DMS79 (cell line): ENCODE measurements around the gene HES6.
A peak's percentile ranks its signal among the peaks of the same experiment; 100 is the strongest.

ENCODE experiments used
- DNase-seq: peaks from one replicate; lab custom pipeline; 2025; lab: John Stamatoyannopoulos, UW

HES6 gene, protein sequence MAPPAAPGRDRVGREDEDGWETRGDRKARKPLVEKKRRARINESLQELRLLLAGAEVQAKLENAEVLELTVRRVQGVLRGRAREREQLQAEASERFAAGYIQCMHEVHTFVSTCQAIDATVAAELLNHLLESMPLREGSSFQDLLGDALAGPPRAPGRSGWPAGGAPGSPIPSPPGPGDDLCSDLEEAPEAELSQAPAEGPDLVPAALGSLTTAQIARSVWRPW

DNA sequence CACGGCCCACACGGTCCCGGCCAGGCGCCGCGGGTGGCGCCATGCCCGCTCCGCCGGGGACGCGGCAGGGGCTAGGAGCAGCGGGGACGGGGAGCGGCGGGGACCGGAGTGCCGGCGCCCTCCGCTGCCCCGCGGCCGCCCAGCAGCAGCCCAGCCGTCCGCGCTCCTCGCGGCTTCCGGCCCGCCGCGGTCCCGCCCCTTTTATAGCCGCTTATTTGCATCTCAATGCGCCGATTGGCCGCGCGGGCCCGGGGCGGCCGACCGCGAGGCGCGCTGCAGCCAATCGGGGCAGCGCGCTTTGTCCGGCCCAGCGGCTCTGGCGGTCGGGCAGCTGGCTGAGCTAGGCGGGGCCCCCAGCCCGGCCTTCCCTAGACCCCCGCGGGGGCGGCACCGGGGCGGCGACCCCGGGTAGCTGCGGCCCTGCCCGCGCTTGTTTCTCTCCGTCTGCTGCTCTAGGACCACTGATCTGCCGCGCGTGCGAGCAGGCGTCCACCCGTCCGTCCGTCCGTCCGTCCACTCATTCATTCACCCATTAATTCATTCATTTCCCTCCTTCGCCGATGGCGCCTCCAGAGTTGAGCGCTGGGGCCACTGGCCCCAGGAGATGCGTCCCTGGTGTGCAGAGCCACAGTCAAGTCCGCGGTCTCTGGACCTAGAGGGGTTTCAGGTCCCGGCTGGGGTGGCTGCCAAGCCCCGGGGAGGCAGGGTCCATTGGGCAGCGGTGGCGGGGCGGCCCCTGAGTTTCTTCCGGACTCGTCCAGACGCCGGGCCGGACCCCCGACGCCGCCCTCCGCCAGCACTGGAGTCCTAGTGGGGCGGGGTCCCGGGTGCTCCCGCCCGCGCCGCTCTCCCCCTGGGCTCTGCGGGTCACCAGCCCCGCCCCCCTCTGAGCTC lies at the start of gene HES6:
Gene HES6, minus strand, starts transcription at position 176 of the 894 bp plus-strand sequence. Its CDS starts 133 bp downstream, at position 43.
- DNase-seq = peak; percentile 79

DNA sequence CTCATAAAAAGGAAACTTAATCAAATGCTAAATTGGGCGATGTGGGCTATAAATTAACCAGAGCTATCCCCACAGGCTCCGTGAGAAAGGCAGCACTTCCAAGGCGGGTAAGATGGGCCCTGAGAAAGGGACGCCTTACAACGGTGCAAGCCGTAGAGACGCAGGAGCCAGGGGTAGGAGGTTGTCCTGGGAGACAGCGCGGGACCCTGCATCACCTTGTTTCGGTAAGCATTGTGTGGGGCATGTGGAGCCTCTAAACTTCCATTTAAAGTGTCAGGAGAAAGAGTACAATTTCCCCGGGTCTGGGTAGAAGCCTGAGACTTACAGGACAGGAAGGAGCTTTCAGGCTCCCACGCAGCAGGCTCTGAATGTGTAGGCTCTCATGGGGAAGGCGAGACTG lies 49.7 kb upstream of the HES6 start:
- no peak for DNase-seq

DNA sequence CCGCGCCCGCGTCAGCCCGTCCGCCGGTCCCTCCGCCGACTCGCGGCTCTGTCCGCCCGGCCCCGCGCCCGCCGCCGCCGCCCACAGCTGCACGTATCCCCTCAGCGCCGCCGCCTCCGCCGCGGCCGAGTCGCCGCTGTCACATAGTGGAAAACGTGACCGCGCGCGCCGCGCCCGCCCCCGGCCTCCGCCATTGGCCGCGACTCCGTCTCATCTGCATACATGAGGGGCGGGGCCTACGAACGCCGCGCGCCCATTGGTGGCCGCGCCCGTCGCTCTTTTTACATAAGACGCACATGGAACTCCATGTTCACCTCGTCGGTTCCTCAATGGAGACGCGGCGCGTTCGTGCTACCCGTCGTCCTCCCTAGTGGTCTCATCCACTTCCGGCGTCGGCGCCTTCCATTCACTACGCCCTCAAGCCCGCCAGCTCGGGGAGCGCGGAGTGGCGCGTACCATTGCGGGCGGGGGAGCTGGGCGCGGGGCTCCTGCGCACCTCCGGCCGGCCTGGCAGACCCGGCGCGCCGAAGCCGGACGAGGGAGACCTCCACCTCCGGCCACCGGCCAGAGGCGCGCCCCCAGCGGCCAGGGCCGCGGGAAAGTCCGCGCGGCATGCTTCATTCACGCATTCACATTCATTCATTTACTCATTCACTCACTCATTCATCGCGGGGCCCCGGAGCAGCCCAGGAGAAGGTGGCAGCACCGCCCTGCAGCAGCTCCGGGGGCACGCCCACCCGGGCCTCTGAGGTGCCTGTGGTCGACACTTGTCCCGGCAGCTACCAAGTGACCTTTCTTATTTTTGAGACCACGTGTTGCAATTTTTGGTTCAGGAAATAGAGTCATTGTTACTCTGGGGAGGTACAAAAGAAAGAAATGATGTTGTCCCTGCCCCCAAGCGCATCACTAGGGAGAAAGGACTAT lies 49.1 kb upstream of the HES6 start:
- DNase-seq = peak; percentile 95

DNA sequence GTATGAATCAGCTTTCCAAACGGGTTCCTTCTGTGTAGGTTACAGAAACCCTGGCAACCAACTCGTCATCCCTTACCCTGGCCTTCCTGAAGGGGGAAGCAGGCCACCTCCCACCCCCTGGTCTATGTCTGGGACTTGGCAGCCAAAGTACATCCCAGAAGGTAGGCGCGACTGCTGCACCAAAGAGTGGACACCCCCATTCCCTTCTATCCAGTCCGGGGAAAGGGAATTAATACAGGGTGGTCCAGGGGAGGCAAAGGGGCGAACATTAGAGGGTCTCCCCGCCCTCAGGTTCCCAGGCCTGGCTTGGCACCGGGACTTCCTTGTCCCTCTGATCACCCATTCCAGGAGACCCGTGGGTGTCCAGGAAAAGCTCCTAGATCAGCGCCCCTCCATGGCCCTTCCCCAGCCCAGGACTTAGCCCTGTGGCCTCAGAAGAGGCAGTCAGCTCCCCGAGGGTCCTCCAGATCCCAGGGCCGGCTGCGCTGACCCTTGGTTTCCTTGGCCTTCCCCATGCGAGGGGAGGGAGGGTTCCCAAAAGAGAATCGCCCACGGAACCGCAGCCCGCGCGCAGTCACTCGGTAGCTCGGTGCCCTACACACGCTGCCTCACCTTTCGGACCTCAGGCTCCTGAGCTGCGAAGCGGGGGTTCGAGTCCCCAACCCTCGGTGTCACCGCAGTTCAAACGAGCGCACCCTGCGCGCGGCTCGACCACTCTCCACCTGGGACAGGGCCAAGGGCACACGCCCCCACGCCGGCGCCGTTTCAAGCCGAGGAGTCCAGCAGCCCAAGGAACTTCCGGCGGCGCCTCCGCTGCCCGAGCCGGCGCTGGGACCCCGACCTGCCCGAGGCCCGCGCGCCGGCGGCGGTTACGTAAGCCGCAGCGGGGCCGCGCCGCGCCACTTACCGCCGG lies 48.2 kb upstream of the HES6 start, which contains the start of gene PER2:
Gene PER2, minus strand, starts transcription at position 874 of the 913 bp plus-strand sequence. CDS start 10,674 bp downstream, outside the sequence.
- DNase-seq = no peak

DNA sequence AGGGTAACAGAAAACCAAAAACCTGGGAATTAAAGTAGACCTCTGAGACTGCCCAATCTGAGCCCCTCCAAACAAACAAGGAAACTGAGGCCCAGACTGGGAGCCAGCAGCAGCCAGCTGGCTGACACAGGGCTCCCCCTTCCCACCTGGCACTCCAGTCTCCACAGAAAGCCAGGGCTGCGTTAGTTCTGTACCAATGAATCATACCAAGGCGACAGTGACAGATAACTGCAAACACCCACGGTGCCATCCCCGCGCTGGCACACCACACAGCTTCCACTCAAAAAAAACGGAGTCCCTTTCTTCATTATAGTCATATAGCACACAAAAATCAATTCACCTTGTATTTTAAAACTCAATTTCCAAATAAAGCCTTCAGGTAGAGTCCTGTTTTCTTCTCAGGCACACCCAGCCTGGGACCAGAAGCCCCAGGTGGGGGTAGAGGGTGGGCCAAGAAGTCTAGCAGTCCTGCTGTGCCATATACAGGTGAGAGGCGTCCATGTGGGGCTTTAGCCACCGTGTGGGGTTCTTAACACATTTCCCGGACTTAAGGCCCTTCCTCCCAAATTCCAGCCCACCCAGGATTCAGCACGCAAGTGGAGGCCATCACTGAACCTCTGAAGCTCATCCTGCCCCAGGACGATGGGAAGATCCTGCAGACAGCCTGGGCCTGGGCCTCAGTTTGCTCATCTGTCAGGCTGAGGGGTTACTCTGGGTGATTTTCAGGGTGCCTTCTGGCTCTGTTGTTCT lies 47.3 kb upstream of the HES6 start:
- DNase-seq = no peak

DNA sequence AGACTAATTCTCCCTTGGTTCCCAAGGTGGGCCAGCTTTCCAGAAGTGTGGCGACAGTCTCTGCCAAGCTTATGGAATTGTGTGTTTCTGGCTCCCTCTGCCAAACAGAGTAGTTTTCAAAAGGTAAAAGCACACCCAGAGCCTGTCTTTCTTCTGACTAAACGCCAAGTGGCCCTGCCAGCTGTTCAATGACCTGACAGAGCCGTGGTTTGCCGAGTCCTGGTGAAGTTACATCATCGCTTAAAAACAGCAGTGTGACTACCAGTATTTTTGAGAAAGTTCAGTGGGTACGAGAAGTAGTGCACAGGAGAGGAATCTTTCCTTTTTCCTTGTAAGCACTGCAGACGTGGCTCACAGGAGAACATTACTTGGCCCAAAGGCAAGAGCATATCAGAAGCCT lies 46.7 kb upstream of the HES6 start:
- DNase-seq = no peak

DNA sequence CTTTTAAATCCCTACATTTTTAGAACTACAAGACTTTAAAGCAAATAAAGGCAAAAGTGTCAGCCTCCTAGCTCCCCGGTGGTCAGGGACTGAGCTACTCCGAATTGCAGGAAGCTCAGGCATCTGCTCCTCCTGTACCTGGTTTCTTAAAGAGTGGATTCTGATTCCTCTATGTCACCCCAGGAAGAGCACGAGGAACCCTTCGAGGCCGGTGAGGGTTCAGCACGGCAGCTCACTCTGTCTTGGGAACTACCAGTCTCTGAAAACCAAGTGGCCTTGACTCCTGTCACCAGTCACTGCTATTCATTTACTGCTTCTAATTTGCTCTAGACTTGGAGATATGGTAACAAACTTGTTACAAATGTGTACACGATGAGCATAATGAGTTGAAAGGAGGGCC lies 46.3 kb upstream of the HES6 start:
- no peak for DNase-seq

DNA sequence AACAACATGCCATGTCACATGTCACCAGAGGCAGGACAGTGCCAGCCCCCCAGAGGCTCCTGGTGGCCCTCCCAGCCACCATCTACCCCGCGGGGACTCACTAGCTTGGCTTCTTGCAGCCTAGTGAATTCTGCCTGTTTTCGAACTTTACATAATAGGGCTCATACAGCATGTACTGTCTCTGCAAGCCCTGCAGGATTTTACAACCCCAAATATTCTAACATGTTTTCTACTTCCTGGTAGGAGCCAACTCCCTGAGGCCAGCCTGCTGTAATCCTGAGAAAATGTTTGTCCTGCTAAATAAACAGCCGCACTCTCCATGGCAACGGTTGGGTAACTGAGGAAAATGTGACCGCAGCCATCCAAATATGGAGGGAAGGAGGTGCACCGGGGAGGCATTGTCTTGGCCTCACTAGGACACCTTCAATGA lies 45.8 kb upstream of the HES6 start:
- no peak for DNase-seq

DNA sequence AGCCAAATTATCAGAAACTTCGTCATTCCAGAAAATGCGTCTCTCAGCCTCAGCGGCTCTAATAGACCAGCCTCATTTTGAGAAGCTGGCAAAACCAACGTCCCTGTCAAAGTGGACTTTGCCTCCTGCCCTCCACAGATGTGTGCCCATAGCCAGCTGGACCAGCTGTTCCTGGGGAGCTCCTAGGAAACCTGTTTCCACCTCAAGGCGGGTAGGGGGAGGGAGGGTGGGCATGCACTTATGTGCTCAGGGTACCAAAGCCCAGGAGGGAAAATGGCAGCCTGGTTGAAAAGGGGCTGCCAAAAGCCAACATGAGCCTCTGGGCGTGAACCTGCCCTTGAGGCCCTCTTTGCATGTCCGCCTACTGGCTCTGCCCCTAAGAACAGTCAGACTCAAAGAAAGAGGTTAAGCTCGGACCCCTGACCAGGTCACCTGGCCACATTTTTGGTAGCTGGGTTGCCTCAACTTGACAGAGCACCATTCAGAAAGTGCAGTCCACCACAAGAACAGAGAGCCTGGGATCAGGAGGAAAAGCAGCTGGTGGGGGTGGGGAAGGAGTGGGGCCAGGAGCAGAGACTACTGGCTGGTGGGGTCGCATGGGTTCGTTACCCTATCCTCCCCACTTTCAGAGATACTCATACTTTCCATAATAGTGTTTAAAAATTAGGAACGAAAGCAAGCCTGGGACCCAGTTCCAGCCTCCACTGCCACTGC lies 45.1 kb upstream of the HES6 start:
- no peak for DNase-seq

DNA sequence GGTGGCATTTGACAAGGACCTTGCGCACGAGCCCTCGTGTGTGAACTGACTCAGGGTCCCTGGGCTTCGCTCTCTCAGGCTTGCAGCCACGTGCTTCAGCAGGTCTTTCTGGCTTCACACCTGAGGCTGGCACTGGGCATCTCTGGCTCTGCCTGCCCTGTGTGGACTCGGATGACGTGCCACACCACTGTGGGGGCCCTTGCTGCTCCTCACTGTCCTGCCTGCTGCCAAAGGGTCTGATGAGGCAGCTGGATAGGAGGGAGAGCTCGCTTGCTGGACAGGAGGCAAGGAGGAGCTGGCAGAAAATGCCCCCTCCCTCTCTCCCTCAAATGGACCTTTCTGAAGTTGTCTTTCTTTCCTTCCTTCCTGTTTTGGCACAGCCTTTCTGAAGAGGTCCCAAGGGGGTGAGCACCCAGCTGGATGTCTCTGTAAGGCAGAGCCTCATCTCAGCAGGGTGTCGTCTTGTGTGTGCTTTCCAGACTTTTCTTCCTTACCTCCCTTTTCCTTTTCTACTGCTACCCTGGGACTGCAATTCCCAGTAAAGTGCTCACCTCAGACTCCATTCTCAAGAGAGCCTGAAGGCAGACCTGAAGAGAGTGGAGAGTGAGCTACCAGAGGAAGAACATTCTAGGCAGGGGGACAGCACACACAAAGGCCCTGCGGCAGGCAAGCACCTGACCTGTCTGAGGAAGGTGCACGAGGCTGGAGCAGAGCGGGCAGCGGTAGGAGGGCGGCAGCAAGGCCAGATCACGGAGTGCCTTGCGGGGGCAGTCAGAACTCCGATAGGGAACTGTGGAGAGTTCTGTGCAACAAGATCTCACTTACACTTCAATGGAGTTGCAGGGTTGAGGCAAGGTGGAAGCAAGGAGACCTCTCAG lies 43.3 kb upstream of the HES6 start:
- no peak for DNase-seq

DNA sequence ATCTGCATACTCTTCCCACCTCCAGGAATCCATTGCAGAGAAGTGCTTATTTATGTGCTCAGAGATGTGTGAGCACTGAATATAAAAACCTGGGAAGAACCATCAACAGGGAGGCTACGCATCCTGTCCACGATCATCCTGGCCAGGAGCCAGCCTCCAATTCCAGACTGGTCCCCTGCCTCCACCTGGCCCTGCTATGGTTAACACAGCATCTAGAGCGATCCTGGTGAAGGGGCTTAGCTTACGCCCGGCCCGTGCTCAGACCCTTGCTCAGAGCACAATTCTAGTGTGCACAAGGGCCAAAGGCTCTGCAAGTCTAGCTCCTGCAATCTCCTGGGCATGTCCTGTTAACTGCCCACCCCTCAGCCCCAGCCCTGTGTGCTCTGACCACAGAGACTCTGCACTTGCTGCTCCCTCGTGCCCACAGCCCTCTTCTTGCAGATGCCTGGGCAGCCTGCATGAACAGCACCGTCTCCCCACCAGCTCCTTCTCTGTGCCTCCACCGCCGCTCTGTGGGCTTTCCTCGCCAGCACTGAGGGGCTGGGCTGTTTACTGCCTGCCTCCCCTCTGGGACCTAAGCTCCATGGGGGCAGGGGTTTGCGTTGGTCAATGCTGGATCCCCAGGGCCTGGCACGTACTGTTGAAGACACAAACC lies 42.1 kb upstream of the HES6 start:
- no peak for DNase-seq

DNA sequence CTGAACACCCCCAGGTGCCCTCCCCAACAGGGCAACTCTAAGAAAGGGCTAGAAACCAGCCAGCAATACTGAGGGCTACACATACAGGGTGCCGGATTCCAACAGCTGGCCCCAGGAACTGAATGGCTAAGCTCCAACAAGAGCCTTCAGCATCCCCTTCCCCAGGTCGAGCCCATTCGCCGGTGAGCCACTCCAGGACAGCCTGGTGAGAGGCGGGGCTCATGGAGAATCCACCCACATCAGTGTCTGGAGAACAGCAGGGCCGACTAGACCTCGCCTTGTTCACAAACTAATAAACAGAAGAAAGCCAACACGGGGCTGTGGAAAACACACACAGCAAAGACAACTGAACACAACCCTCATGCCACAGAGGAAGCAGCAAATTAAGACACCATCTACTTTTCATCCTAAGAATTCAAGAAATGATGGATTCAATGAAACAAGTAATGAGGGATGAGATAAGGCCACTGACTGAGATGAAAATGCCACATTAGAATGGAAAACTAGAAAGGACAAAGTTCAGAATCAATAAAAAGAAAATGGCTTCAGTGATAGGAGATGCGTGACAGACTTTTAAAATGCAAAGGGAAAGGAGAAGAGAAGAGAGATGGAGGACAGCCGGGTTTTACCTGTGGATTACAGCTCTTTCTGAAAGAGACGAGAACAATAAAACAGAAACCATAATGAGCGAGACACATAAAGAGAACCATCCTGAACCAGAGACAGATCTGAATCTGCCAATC lies 40.4 kb upstream of the HES6 start:
- no peak for DNase-seq

DNA sequence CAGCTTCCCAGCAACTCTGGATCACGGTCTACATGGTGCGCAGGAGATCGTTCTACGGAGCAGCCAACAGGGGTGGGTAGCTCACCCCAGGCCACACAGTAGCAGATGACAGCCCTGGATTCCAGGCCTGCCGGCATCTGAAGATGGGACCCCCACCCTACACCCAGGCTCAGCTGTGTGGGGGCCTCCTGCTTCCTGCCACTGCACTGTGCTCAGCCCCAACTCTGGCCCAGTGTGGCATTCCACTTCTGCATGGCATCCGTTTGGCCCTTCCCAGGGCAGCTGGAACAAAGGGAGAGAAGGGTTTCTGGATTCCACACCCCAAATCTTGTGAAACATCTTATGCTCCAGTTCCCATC lies 39.5 kb upstream of the HES6 start:
- no peak for DNase-seq

DNA sequence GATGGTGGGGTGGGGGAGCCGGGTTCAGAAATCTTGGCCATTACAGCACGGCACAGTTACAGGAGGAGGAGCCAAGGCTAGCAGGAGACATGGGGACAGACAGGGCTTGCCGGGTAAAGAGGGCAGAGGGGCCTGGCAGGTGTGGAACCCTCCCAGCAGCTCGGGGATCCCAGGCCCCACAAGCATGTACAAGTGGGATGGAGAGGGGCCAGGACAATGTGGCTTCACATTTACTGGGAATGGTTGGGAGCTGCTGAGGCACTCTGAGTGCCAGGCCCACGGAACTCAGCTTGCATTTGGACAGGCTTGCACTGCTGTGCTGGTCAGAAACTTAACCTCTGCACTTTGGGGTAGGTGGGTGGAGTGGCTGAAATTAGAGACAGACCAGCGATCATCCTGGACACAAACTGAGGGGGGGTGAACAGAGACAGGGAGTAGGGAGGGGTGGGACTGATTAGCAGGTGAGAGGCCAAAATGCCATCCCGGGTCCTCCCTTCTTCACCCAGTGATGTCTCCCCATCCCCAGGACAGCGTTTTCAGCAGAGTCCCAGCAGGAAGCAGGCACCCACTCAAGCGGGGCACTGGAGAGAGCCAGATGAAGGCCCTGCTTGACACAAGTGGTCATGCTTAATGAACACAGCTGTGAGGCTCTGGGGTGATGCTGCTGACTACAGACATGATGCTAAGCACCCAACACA lies 38.9 kb upstream of the HES6 start:
- DNase-seq = peak; percentile 41

DNA sequence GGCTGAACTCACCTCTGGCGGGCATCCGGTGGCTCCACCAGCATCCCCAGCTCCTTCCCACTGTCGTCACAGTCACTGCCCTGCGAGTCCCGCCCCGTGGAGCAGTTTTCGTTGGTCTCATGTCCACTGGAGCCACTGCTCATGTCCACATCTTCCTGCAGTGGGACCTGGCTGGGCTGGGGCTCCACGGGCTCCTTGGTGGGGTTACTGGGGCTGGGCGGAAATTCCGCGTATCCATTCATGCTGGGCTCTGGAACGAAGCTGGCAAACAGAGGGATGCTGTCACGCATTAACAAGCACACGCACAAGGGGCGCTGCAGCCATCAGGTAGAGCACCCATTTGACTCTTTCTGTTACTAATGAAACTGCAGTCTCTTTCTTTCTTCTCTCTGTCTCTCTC lies 37.9 kb upstream of the HES6 start:
- no peak for DNase-seq

DNA sequence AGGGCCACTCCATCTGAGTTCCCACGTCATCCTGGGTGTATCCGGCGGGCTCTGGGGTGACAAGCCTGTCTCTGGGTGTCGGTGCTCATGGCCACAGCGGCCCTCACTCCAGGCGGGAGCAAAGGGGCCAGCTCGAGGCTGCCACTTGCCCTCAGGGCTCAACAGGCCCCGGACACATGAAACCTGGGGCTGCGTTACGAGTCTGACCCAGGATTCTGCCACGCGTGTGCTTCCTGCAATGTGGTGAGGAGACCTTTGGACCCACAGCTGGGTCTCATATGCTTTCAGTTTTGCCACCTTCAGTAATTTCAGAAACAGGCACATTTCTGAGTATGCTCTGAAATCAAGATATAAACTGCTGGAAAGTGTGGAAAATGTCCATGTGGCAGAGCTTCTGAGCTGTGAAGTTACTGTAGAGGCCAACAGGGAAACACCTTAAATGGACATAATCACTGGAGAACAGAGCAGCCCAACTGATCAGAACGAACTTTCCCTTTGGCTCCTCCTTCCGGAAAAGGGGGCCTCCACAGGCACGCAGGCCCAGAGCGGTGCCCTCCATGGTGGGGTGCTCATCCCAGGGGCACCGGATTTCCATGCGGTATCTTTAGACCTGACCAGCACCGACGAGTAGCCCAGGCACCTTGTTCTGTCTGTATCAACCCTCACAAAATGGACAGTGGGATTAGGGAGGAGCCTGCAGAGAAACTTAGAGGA lies 34.5 kb upstream of the HES6 start:
- no peak for DNase-seq
